ENCODE measurements around the gene POMGNT2. TPM values are rescaled to one million over a fixed set of nuclear protein-coding genes. Genes with fewer than 3 reads are reported as not detected.

Gene POMGNT2
- polyA plus RNA-seq, 1 of the 3 experiments (the other 2 are of a cell fraction), result 20.6 TPM

- CTCF ChIA-PET, result no interaction called here
- TF ChIP-seq TAF1 (IDR thresholded peaks at IDR 0.05; ENCODE audit: borderline replicate concordance, low read depth, low read length), result no peak
- no peak for TF ChIP-seq POLR2AphosphoS5 (IDR thresholded peaks at IDR 0.05; ENCODE audit: low read depth, low read length)
- no peak for TF ChIP-seq RCOR1 (IDR thresholded peaks at IDR 0.05; ENCODE audit: low read length)
- no peak for TF ChIP-seq CTCF (IDR thresholded peaks at IDR 0.05)
- TF ChIP-seq ZBTB33 (IDR thresholded peaks at IDR 0.05; ENCODE audit: borderline replicate concordance, low read depth), result no peak
- TF ChIP-seq, protein P1, sequence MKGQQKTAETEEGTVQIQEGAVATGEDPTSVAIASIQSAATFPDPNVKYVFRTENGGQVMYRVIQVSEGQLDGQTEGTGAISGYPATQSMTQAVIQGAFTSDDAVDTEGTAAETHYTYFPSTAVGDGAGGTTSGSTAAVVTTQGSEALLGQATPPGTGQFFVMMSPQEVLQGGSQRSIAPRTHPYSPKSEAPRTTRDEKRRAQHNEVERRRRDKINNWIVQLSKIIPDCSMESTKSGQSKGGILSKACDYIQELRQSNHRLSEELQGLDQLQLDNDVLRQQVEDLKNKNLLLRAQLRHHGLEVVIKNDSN (IDR thresholded peaks at IDR 0.05; ENCODE audit: borderline replicate concordance, low read depth), result no peak
- TF ChIP-seq, protein P2, sequence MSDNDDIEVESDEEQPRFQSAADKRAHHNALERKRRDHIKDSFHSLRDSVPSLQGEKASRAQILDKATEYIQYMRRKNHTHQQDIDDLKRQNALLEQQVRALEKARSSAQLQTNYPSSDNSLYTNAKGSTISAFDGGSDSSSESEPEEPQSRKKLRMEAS (IDR thresholded peaks at IDR 0.05; ENCODE audit: low read depth), result no peak
- no peak for TF ChIP-seq TEAD4 (IDR thresholded peaks at IDR 0.05; ENCODE audit: borderline replicate concordance, insufficient read depth)
- no peak for TF ChIP-seq SMC3 (IDR thresholded peaks at IDR 0.05; ENCODE audit: low read depth, low read length)
- no peak for TF ChIP-seq NFIC (IDR thresholded peaks at IDR 0.05; ENCODE audit: borderline replicate concordance)
- TF ChIP-seq RXRA (IDR thresholded peaks at IDR 0.05; ENCODE audit: borderline replicate concordance, low read depth), result no peak
- TF ChIP-seq FOXJ3 (CRISPR knock-in tag; IDR thresholded peaks at IDR 0.05), result no peak
- no peak for TF ChIP-seq USF2 (IDR thresholded peaks at IDR 0.05; ENCODE audit: borderline replicate concordance, low read depth, low read length)
- no peak for TF ChIP-seq PBX3 (IDR thresholded peaks at IDR 0.05)
- TF ChIP-seq YY1 (IDR thresholded peaks at IDR 0.05; ENCODE audit: low read depth), result no peak
- no peak for TF ChIP-seq SIN3A (IDR thresholded peaks at IDR 0.05; ENCODE audit: borderline replicate concordance, low read depth, low read length)
- TF ChIP-seq GATA2 (CRISPR knock-in tag; IDR thresholded peaks at IDR 0.05), result no peak
- no peak for TF ChIP-seq RFX5 (IDR thresholded peaks at IDR 0.05; ENCODE audit: low read length)
- TF ChIP-seq JUND (IDR thresholded peaks at IDR 0.05), result no peak
- Histone ChIP-seq H3K27ac (ENCODE audit: low read depth in 2 of 2, low read length in 1 of 2) (no peak overlapping the region), H3K4me1 (ENCODE audit: control insufficient read depth in 1 of 2, insufficient read depth in 2 of 2, low read depth in 1 of 2, low read length in 1 of 2) (peaks cover 0 to 4% of the 10 kb centered on the region in 2 experiments; a peak in 2 of 4 replicates), H3K4me3 (ENCODE audit: low read depth in 2 of 2, low read length in 1 of 2) (no peak overlapping the region), H3K36me3 (replicated peaks in 1 of 2; ENCODE audit: control insufficient read depth in 1 of 2, insufficient read depth in 2 of 2, low read length in 1 of 2) (no peaks in the 10 kb centered on the region), H3K9ac (no peak overlapping the region), H4K20me1 (ENCODE audit: insufficient read depth) (no peaks in the 10 kb centered on the region), H2AFZ (ENCODE audit: low read depth) (no peak overlapping the region), H3K4me2 (no peak overlapping the region), H3F3A (replicated peaks; ENCODE audit: insufficient read depth) (no peaks in the 10 kb centered on the region), H3K9me2 (0 out of 2 replicates have a peak, but pooled peaks cover 3% of the 10 kb centered on the region), H3K27me3 (ENCODE audit: insufficient read depth) (no peaks in the 10 kb centered on the region), H3K79me2 (ENCODE audit: insufficient read depth) (no peaks in the 10 kb centered on the region), H3K9me3 (no peaks in the 10 kb centered on the region)
- no peak for DNase-seq
- POLR2A ChIA-PET, result no interaction called here
These were observed 42.2 kb upstream of the POMGNT2 start for GRCh38 chr3:43148033-43148432.
